ENCODE measurements around the gene ZSWIM1. TPM values are rescaled to one million over a fixed set of nuclear protein-coding genes. Genes with fewer than 3 reads are reported as not detected.

Gene ZSWIM1
- total RNA-seq, 1 donor from 2014 or later, result 12.0 TPM

DNA sequence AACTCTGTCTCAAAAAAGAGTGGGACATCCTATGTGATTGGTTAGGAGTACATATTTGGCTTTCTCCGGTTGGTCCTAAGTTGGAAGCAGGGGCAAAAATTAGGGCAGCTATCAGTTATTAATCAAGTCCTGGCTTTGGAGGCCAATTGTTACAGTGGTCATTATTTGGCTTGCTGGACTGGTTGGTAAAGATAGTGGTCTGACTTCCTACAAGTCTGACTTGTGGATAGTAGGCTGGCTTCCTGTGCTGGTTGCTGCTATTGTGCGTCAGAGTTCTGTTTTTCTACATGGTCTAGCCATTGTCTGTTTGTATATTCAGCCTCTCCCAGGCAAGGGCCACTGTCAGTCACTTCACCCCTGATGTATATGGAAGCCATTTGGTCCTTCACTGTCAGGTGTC lies 30.8 kb upstream of the ZSWIM1 start:
- H3K27ac Mint-ChIP-seq, result no peak overlapping the region
- peaks cover 15% of the 10 kb centered on the region for H3K36me3 Mint-ChIP-seq
- DNase-seq (ENCODE audit: low spot score in 2 of 2, unreplicated experiment in 2 of 2), result no peak
- no peaks in the 10 kb centered on the region for H3K27me3 Mint-ChIP-seq (ENCODE audit: low read depth)
- H3K4me3 Mint-ChIP-seq, result no peak overlapping the region
- no peaks in the 10 kb centered on the region for H3K9me3 Mint-ChIP-seq
- H3K4me1 Mint-ChIP-seq, result no peaks in the 10 kb centered on the region
- TF ChIP-seq, protein P1, sequence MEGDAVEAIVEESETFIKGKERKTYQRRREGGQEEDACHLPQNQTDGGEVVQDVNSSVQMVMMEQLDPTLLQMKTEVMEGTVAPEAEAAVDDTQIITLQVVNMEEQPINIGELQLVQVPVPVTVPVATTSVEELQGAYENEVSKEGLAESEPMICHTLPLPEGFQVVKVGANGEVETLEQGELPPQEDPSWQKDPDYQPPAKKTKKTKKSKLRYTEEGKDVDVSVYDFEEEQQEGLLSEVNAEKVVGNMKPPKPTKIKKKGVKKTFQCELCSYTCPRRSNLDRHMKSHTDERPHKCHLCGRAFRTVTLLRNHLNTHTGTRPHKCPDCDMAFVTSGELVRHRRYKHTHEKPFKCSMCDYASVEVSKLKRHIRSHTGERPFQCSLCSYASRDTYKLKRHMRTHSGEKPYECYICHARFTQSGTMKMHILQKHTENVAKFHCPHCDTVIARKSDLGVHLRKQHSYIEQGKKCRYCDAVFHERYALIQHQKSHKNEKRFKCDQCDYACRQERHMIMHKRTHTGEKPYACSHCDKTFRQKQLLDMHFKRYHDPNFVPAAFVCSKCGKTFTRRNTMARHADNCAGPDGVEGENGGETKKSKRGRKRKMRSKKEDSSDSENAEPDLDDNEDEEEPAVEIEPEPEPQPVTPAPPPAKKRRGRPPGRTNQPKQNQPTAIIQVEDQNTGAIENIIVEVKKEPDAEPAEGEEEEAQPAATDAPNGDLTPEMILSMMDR (IDR thresholded peaks at IDR 0.05; ENCODE audit: unreplicated experiment), result no peak

DNA sequence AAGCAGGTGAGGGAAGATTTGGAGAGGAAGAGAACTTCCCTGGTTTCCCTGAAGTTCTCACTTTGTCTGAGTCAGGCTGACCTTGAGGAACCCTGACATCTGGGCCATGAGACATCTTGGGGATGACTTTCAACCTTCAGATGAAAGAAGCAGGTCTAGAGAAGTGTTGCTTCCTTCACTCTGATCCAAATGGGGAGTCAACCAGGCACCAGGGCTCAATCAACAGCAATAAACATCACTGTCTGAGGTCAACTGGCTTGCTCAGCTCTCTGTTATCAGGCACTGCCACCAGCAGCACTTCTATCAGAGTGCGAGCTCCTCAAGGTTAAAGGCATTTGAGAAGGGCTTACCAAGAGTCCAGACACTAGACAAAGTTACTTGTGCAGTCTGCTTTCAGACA lies 30.1 kb upstream of the ZSWIM1 start:
- Mint-ChIP-seq H3K4me3 (no peak overlapping the region), H3K9me3 (no peaks in the 10 kb centered on the region), H3K27ac (no peak overlapping the region), H3K4me1 (peaks cover 3% of the 10 kb centered on the region), H3K27me3 (ENCODE audit: low read depth) (no peaks in the 10 kb centered on the region), H3K36me3 (peaks cover 15% of the 10 kb centered on the region)
- TF ChIP-seq, protein P1 (IDR thresholded peaks at IDR 0.05; ENCODE audit: unreplicated experiment), result no peak
- DNase-seq (ENCODE audit: low spot score in 2 of 2, unreplicated experiment in 2 of 2), result no peak

DNA sequence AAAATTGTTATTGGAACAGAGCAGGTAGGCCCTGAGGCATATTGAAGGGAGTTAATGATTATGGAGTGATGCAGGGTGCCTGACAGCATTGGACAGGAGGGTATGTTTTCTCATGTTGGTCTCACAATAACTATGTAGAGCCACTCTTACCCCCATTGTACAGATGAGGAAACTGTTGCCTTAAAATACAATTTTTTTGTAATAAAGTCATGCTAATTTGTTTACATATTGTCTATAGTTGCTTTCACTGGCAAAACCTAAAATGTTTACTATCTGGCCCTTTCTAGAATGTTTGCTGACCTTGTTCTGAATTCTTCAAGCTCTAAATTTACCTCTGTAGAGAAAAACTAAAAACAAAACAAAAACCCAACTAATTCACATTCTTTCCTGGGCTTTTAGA lies 29.5 kb upstream of the ZSWIM1 start:
- no peak overlapping the region for H3K27ac Mint-ChIP-seq
- H3K9me3 Mint-ChIP-seq, result no peaks in the 10 kb centered on the region
- TF ChIP-seq, protein P1 (IDR thresholded peaks at IDR 0.05; ENCODE audit: unreplicated experiment), result no peak
- DNase-seq (ENCODE audit: low spot score in 2 of 2, unreplicated experiment in 2 of 2), result no peak
- peaks cover 7% of the 10 kb centered on the region for H3K4me1 Mint-ChIP-seq
- no peaks in the 10 kb centered on the region for H3K27me3 Mint-ChIP-seq (ENCODE audit: low read depth)
- peaks cover 12% of the 10 kb centered on the region for H3K36me3 Mint-ChIP-seq
- H3K4me3 Mint-ChIP-seq, result no peak overlapping the region

DNA sequence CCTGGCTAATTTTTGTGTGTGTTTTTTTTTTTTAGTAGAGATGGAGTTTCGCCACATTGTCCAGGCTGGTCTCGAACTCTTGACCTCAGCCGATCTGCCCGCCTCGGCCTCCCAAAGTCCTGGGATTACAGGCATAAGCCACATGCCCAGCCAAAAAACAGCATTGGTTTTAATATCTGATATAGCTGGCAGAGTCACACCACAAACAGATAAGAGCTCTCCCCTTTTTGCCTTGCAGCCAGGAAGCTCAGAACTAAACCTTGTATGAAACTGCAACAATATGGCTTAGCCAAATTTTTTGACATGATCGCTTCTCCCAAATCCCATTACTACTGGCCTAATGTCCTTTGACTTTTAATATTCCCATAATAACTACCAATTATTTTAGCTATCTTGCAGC lies 28.7 kb upstream of the ZSWIM1 start:
- DNase-seq (ENCODE audit: low spot score in 2 of 2, unreplicated experiment in 2 of 2), result no peak
- Mint-ChIP-seq H3K9me3 (no peaks in the 10 kb centered on the region), H3K4me3 (no peak overlapping the region), H3K27me3 (ENCODE audit: low read depth) (no peaks in the 10 kb centered on the region), H3K4me1 (peaks cover 11% of the 10 kb centered on the region), H3K36me3 (peaks cover 12% of the 10 kb centered on the region), H3K27ac (no peak overlapping the region)
- TF ChIP-seq, protein P1 (IDR thresholded peaks at IDR 0.05; ENCODE audit: unreplicated experiment), result no peak

DNA sequence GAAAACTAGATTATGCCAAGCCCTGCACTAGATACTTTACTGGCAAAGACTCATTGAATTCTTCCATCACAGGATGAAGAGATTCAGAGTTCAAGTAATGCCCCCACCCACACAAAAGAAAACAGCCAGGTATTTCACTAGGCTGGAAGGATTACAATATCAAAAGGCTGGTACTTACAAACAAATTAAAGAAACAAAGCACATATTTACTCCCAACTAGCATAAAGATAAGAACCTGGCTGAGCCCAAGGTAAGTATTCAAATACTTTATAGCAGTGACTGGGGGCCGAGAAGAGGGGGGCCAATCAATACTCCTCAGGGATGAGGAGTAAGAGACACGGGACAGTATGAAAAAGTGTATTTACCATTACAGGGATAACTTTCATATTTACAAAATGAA lies 27.5 kb upstream of the ZSWIM1 start:
- no peak overlapping the region for H3K4me3 Mint-ChIP-seq
- no peak for DNase-seq (ENCODE audit: low spot score in 2 of 2, unreplicated experiment in 2 of 2)
- no peaks in the 10 kb centered on the region for H3K9me3 Mint-ChIP-seq
- TF ChIP-seq, protein P1 (IDR thresholded peaks at IDR 0.05; ENCODE audit: unreplicated experiment), result no peak
- H3K36me3 Mint-ChIP-seq, result peaks cover 12% of the 10 kb centered on the region
- H3K27ac Mint-ChIP-seq, result no peak overlapping the region
- peaks cover 21% of the 10 kb centered on the region for H3K4me1 Mint-ChIP-seq
- no peaks in the 10 kb centered on the region for H3K27me3 Mint-ChIP-seq (ENCODE audit: low read depth)

All from mesothelial cell of epicardium (in vitro differentiated cells).